Natural killer cell treated with Interleukin-12 subunit alpha and Interleukin-12 subunit beta and Interleukin-15 and Interleukin-18, amount 100 ng/mL, for 72 hours (primary cell): ENCODE measurements around the gene SEC22A. TPM values are rescaled to one million over a fixed set of nuclear protein-coding genes. Genes with fewer than 3 reads are reported as not detected.

ENCODE experiments used
- ATAC-seq, 2 donors: fragments of 150-1000 bp; cut with Tn5 transposase in 1 of 2; sonication (Bioruptor Pico), chemical (Tn5 transposase) in 1 of 2; 2 replicates each; pipeline ENCODE4 v1.10.0; 2021
- DNase-seq: peaks from one replicate; pipeline ENCODE4 v3.0.0; 2022; ENCODE audit warnings: low spot score
- H3K27ac Mint-ChIP-seq, 2 donors: 1 replicate in 1 of 2; 2 replicates in 1 of 2; pipeline ENCODE4 v1.8.0; 2022; ENCODE audit warnings: mixed read lengths in 2 of 2, mild to moderate bottlenecking in 1 of 2, moderate library complexity in 1 of 2
- H3K27me3 Mint-ChIP-seq, 2 donors: 1 replicate in 1 of 2; 2 replicates in 1 of 2; pipeline ENCODE4 v1.8.0; 2022; ENCODE audit warnings: mixed read lengths in 2 of 2
- H3K36me3 Mint-ChIP-seq: one replicate; pipeline ENCODE4 v1.8.0; 2022; ENCODE audit warnings: mixed read lengths
- H3K4me1 Mint-ChIP-seq, 2 donors: 1 replicate in 1 of 2; 2 replicates in 1 of 2; pipeline ENCODE4 v1.8.0; 2022; ENCODE audit warnings: low read depth in 2 of 2, mixed read lengths in 2 of 2, mild to moderate bottlenecking in 1 of 2
- H3K4me3 Mint-ChIP-seq: one replicate; pipeline ENCODE4 v1.8.0; 2022; ENCODE audit warnings: mixed read lengths
- H3K9me3 Mint-ChIP-seq: 2 replicates; pipeline ENCODE4 v1.8.0; 2022; ENCODE audit warnings: mixed read lengths
- total RNA-seq, 2 donors: library from RNA; stranded (reverse); gene quantifications; one replicate each; pipeline ENCODE4 v1.2.3, GENCODE V29; 2022

The SEC22A gene
- total RNA-seq, 2 donors from 2014 or later, result 18.8 to 19.0 TPM

GRCh38 chr3:123318374-123318773 lies 116.6 kb downstream of the SEC22A start:
- no peaks in the 10 kb centered on the region for H3K4me1 Mint-ChIP-seq
- no peak for ATAC-seq
- peaks cover 12 to 32% of the 10 kb centered on the region in 2 donors for H3K27me3 Mint-ChIP-seq
- no peak overlapping the region for H3K27ac Mint-ChIP-seq
- H3K36me3 Mint-ChIP-seq, result no peaks in the 10 kb centered on the region
- no peaks in the 10 kb centered on the region for H3K9me3 Mint-ChIP-seq
- no peak overlapping the region for H3K4me3 Mint-ChIP-seq
- DNase-seq, result no peak

- peaks cover 12 to 37% of the 10 kb centered on the region in 2 donors for H3K27me3 Mint-ChIP-seq
- H3K4me3 Mint-ChIP-seq, result no peak overlapping the region
- no peak overlapping the region for H3K27ac Mint-ChIP-seq
- ATAC-seq, result no peak
- no peaks in the 10 kb centered on the region for H3K36me3 Mint-ChIP-seq
- H3K4me1 Mint-ChIP-seq, result no peaks in the 10 kb centered on the region
- DNase-seq, result no peak
- H3K9me3 Mint-ChIP-seq, result no peaks in the 10 kb centered on the region
Measured at GRCh38 chr3:123319760-123320159, 118.0 kb downstream of the SEC22A start.

GRCh38 chr3:123320221-123320620 lies 118.5 kb downstream of the SEC22A start:
- ATAC-seq (peak in 1 of 2 donors; percentile 25), DNase-seq (no peak)
- Mint-ChIP-seq H3K4me3 (no peak overlapping the region), H3K27ac (no peak overlapping the region), H3K36me3 (no peaks in the 10 kb centered on the region), H3K4me1 (no peaks in the 10 kb centered on the region), H3K9me3 (no peaks in the 10 kb centered on the region), H3K27me3 (peaks cover 8 to 37% of the 10 kb centered on the region in 2 donors)

GRCh38 chr3:123321806-123322205 lies 120.1 kb downstream of the SEC22A start:
- no peak overlapping the region for H3K27ac Mint-ChIP-seq

GRCh38 chr3:123322866-123323265 lies 121.1 kb downstream of the SEC22A start:
- Mint-ChIP-seq H3K27ac (no peak overlapping the region), H3K27me3 (peaks cover 5 to 25% of the 10 kb centered on the region in 2 donors), H3K9me3 (no peaks in the 10 kb centered on the region), H3K36me3 (no peaks in the 10 kb centered on the region), H3K4me1 (no peaks in the 10 kb centered on the region), H3K4me3 (no peak overlapping the region)
- DNase-seq, result no peak
- ATAC-seq, result no peak

More at GRCh38 chr3:123321806-123322205, 120.1 kb downstream of the SEC22A start:
- Mint-ChIP-seq H3K27me3 (peaks cover 5 to 27% of the 10 kb centered on the region in 2 donors), H3K4me1 (no peaks in the 10 kb centered on the region), H3K4me3 (no peak overlapping the region), H3K36me3 (no peaks in the 10 kb centered on the region), H3K9me3 (no peaks in the 10 kb centered on the region)
- ATAC-seq (no peak), DNase-seq (no peak)

Other genes with a start within 250 kb of the SEC22A start
- gene SEMA5B, start 174.2 kb upstream of the SEC22A start, total RNA-seq, result not detected
- 10 to 100 TPM; 10.3 to 33.3 TPM for gene PDIA5, start 134.9 kb upstream of the SEC22A start, total RNA-seq
- gene ADCY5, start 247.1 kb downstream of the SEC22A start, total RNA-seq, result not detected